GM18508 (cell line): ENCODE data around the gene P4HB.

ENCODE experiments used
- ATAC-seq: cut with Tn5 transposase; IDR thresholded peaks from one replicate; pipeline ENCODE4 v1.9.1; 2021; ENCODE audit warnings: moderate number of reproducible peaks; ENCODE audit not compliant: insufficient read depth, unreplicated experiment

Gene P4HB

DNA sequence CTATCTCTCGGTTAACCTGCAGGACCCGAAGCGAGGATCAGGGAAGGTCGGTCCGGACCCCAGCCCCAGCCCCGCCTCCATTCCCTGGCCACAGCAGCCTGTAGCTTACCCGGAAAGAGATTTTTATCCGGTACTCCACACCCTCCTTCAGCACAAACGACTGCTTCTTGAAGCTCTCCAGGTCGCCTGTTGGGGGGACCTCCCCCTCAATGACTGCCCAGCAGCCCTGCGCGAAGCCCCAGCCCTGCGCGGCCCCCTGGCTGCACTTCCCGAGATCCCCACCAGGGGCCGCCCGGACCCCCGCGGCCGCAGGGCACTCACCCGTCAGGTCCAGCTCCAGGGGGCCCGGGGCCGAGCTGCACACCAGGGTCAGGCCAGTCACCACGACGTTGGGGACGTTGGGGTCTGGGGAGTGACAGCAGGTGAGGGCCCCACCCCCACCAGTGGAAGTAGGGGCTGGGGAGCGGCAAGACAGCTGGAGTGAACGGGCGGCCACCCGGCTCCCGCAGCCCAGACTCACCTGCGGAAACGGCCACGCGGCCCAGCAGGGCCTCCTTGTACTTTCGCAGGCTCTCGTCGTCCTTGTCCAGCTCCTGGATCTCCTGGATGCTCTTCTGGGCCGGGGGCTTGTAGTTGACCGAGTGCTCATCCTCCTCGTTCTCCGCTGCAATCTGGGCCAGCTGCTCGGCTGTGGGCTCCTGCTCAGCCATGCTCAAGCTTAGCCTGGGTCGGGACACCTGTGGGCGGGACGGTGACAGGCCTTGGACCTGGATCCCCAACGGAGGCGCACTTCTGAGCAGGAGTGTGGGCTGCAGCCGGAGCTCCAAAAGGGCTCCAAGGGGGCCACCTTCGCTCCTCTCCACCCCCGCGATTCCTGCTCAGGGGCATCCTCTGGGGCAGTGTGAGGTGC, 9.1 kb upstream of the P4HB start:
- ATAC-seq: no peak

- ATAC-seq: no peak
Observed at GRCh38 chr17:81868674-81869220, 8.4 kb upstream of the P4HB start.

DNA sequence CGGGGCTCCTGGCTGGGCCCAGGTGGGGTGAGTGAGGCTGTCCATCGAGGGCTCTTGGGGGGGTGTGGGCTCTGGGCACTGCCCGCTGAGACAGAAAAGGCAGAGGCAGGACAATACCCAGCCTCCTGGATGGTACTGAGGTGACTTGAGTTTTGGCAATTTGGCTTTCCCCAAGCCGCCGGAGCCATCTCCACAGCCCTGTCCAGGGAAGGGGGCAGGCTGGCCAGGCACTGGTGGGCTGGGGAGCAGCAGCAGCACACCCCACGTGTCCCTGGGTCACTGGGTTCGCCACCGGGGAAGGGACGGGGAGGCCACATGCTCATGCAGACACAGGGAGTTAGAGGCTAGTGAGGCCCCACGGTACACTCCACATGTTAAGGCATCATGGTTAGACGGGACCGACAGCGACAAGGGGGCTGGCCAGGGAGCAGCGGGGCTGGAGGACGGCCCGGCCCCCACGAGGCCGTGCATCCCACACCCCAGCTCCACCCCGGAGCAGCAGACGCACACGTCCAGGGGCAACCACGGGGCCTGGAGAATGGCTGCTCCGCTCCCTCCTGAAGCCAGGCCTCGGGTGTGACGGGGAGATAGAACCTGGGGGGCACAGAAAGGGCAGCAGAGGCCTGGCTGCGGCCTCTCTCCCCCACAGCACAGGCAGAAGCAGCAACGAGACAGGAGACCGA, 7.8 kb upstream of the P4HB start:
- ATAC-seq: no peak

- ATAC-seq: no peak
Observed at GRCh38 chr17:81867170-81867990, 7.0 kb upstream of the P4HB start.

GRCh38 chr17:81866440-81867169, 6.3 kb upstream of the P4HB start:
- no peak for ATAC-seq

GRCh38 chr17:81865733-81866439, 5.6 kb upstream of the P4HB start:
- no peak for ATAC-seq

- no peak for ATAC-seq
Observed at GRCh38 chr17:81865358-81865732, 5.0 kb upstream of the P4HB start.

- ATAC-seq: no peak
Observed at GRCh38 chr17:81863833-81864768, 3.8 kb upstream of the P4HB start.

GRCh38 chr17:81863123-81863675, 2.9 kb upstream of the P4HB start:
- ATAC-seq: no peak

DNA sequence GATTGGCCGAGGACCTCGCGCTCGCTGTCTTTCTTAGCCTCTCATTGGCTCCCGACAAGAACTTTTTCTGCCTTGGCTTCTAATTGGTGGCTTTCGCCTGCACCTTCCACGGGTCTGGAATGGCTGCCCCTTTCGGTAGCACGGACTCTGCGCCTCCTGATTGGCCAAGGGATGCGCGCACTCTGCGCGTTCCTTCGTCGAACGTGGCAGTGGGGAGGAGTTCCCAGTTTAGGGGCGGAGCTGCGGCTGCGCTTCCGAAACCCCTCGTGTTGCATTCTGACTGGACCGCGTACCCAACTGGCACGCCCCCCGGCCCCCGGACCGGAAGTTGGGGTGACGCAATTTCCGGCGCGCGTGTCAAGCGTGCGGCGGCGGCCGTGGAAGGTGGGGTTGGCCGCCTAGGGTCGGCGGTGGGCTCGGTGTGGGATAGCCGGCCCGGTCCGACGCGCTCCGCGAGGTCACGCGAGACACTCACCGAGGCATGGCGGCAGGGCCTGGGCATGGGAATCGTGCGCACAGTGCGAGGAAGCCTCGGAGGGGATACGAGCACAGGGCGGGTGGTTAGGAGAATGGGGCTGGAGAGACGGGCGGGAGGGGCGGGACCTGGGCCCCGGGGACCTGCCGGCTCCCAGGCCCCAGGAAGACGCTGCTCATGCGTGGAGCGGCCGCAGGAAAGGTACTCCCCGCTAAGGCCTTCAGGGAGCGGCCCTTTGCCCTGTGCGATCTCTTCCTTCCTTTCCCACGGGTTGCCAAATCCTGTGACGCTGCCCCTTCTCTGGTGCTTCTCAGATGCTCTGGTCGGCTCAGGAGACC, 627 bp upstream of the P4HB start:
- ATAC-seq: peak; percentile 77

GRCh38 chr17:81858967-81859905, 1.1 kb downstream of the P4HB start:
- no peak for ATAC-seq

- no peak for ATAC-seq
Observed at GRCh38 chr17:81858170-81858966, 2.0 kb downstream of the P4HB start.

GRCh38 chr17:81854974-81855774, 5.2 kb downstream of the P4HB start:
- no peak for ATAC-seq

DNA sequence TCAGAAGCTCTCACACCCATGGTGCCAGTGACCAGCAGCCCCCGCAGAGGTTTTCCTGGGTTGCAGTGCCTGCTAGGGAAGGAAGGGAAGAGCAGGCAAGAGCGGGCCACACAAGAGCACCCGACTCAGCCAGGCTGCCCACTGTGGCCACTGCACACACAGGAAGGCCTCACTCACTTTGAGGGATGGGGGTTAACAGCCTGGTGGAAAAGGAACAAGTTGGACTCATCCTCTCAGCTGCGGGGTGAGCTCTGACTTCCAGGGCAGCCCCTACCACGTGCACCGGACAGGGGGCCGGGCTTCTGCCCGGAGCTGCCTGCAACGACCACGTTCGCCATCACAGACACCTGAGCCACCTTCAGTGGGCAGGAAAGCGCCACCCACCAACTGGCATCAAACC, 8.1 kb downstream of the P4HB start:
- ATAC-seq: no peak
